Kasumi-1 (cell line): ENCODE results near the gene ADIG.

ENCODE experiments used
- DNase-seq, 2 experiments: peaks; one replicate each; lab custom pipeline; 2025; lab: John Stamatoyannopoulos, UW

The ADIG gene

DNA sequence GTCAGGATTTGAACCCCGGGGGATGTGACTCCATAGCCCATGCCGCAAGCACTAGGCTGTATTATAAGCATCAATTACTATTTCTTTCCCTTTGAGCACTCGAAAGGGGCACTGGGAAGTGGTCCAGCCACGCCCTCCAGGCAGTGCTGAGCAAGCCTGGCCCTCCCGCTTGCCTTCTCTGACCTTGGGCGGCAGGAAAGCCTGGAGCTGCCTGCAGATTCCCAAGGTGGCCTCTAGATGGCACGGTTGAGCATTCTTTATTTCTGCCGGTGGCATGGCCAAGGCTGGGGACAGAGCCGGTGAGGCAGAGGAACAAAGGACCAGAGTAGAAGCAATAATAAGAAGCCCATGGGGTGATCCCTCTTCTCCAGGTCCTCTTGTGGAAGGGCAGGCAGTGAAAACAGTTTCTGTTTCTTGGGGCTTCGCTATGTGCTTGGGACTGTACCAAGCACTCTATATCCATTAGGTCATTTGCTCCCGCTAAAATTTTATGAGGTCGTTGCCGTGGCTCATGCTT lies 52.6 kb downstream of the ADIG start:
- DNase-seq, result peak; percentile 74 to 77

DNA sequence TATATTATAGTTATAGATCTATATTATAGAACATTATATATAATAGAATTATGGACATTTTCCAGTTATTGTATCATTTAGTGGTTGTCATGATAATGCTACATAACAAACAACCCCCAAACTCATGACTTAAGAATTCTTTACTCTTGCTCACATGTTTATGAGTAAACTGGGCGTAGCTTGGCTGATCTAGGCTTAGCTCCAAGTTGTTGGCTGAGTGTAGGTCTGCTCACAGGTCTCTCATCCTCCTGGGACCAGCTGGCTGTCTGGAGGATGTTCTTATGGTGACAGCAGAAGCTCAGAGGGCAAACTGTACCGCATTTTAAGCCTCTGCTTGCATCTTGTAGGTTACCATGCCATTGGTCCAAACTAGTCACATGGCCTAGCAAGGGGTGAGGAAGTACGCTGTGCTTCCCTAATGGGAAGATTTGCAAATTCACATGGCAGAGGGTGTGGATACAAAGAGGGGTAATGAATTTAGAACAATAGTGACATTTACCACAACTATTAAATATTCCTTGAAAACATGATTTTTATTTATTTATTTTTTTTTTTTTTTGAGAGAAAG lies 54.8 kb downstream of the ADIG start:
- no peak for DNase-seq
